COLO829 (cell line): Measurements from ENCODE around the gene TIGD4.
"Not testable (repeated sequence)": the region's sequence is repeated elsewhere in the genome, so short reads cannot be mapped to it uniquely, and the experiment has no call there.

Experiments
- DNase-seq: peaks from one replicate; pipeline ENCODE4 v3.0.0; 2012; ENCODE audit warnings: low spot score

TIGD4 gene

DNA sequence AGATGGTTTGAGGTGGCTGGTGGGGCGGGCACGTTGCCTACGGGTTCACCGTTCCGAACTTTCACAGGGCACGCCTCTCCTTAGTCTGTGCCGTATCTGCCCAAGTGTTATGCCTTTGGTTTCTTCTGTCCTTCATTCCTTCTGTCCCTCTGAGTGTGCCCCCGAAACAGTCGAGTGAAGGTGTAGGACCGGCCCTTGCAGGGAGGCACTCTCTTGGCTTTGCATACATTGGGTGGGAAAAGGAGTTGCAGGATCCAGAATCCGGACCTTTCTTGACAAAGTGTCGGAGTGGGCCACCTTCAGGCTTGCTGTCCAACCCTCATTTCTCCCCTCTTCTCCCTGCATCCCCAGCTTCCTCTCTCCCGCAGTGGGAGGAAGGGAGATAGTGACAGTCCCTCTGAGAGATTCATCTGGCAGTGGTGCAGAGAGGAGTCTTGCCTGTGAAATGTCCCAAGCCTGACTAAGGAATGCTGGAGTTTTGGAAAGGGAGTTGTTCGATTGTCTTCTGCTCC lies 793 bp upstream of the TIGD4 start:
- no peak for DNase-seq

DNA sequence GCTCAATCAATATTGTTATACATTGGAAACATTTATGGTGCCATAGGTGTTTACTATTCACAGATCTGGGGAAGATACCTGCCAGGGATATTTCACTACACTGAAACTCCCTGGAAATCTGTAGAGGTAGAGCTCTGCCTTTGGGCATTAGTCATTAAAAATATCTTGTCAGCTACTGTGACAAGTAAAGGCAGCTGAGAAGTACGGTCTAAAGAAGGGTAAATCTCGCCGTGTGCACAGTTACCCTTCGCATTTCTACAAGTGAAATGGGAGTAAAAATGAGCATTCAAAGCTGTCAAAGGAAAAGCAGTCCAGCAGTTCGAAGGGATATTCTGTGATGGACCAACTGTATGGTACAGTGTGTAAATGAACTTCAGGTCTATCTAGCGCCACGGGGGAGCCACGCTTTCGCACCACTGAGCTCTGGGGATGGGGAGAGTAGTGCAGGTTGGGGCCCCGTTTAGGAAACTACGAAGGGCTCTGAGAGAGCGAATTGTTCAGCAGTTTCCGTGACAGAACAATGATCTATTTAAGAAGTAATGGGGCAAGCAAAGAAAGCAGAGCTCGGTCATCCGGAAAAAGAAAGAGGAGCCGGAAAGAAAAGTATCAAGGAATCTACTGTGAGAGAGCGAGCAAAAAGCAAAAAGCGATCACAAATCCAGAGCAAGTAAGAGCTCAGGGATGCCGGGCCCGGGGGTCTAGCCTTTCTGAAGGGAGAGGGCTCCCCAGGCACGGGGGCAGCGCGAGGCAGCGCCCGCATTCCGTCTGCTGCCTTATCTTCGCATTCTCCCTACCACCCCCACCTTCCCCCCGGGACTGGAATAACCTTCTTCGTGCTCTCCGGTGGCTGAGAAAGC lies 646 bp downstream of the TIGD4 start:
- peak; percentile 51 for DNase-seq

DNA sequence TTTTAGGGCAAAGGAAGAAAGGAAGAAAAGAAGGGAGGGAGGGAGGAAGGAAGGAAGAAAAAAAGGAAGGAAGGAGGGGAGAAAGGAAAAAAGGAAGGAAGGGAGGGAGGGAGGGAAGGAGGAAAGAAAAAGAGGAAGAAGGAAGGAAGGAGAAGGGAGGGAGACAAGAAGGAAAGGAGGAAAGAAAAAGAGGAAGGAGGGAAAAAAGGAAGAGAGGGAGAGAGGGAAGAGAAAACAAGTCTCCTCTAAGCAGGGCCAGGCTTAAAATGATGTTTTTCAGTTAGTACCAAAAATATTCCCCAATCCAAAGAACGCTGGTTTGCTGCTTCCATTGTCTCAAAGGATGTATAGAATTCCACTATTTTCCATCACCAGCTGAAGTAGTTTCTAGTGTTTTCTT lies 2.0 kb downstream of the TIGD4 start:
- DNase-seq, result no peak

DNA sequence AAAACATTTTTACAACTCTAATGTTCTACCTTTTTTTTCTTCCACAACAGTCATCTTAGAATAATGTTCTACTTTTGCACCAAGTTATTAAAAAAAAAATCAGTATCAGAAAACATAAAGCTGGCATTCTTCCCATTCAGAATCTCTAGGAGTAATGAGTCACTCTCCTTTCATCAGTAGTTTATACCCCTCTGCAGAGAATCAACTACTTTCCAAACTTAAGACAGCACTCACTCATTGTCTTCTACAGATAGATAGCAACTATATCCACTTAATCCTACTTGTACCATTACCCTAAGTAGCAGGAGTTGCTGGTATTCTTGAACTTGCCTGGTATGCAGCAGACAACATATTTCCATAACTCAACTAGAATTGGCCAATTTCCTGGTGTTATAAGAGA lies 3.2 kb downstream of the TIGD4 start:
- peak; percentile 42 for DNase-seq

DNA sequence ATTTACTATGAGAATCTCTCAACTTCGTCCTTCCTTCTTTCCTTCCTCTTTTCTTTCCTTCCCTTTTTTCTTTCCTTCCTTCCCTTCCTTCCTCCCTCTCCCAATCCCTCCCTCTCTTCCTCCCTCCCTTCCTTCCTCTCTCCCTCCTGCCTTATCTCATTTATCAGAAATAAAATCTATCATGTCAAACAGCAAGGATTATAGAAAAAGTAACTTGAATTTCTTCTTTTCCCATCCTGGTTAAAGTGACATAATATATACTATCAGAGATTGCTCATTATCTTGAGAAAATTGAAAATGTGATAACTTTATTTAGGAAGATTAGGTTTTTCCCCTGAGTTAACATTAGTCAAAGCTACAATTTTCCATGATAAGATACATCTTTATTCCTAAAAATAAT lies 5.6 kb downstream of the TIGD4 start:
- DNase-seq, result no peak

DNA sequence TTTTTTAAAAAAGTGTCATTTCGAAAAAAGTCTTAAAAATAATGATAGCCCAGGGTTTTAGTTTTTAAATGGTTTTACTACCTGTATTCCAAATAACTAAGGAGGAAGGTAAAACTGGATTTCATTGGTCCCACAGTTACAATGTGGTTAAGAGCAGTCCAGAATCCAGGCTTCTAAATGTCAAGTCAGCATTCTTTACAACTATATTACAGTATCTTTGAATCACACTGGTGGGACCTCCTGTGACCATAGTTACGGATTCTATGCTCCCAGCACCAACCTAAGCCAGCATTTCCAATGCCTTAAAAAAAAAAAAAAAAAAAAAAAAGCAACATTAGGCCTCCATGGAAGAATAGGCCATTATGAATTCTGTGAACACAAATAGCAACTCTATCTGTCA lies 6.2 kb downstream of the TIGD4 start:
- DNase-seq, result no peak

DNA sequence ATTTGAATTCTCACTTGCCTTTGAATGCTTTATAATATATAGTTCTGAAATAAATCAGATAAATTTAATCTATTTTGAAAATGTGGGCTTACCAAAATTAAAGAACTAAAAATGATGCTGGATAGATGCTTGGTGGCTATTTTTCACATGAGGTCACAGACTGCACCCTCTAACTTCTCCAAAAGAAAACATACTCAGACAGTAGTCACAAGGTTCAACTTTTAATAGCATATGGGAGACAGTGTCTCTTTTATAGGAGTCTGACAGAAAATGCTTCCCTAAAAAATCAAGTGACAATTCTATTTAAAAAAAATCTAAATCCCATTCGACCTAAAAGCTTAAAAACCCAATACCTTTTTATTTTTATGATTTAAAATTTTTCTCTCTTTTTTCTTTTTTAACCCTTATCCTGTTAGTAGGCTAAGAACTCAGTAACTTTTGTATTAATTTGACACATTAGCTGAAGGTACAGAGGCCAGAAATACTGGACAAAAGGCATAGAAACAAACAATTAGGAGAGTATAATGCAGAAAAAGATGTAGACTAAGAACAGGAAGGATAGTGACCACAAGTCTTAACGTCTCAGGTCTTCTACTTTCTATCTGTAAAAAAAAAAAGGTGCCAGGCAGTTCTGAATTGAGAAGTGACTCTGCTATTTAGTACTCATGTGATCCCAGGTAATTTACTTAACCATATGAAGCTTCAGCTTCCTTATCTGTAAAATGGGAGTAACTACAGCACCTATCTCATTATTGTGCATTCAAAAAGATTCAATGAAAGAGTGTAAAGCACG lies 7.6 kb downstream of the TIGD4 start:
- DNase-seq, result no peak

DNA sequence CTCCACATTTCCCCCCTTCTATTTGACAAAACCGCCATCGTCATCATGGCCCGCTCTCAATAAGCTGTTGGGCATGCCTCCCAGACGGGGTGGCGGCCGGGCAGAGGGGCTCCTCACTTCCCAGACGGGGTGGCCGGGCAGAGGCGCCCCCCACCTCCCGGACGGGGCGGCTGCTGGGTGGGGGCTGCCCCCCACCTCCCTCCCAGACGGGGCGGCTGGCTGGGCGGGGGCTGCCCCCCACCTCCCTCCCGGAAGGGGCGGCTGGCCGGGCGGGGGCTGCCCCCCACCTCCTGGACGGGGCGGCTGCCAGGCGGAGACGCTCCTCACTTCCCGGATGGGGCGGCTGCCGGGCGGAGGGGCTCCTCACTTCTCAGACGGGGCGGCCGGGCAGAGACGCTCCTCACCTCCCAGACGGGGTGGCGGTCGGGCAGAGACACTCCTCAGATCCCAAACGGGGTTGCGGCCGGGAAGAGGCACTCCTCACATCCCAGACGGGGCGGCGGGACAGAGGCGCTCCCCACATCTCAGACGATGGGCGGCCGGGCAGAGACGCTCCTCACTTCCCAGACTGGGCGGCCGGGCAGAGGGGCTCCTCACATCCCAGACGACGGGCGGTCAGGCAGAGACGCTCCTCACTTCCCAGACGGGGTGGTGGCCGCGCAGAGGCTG lies 14.3 kb downstream of the TIGD4 start:
- not testable (repeated sequence) for DNase-seq

DNA sequence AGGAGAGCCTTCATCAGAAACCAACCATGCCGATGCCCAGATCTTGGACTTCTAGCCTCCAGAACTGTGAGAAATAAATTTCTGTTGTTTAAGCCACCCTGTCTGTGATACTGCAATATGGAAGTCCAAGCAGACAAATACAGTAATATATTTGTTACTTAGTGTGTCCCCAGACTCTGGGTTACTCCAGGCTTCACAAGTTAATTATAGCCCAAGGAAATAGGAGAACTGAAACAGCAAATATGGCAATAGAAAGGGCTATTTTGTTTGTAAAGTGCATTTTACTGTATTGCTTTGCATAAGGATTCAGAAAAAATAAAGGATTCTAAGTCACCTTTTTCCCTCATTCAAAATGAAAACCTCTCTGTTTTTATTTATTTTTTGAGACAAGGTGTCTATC lies 15.7 kb downstream of the TIGD4 start:
- no peak for DNase-seq

DNA sequence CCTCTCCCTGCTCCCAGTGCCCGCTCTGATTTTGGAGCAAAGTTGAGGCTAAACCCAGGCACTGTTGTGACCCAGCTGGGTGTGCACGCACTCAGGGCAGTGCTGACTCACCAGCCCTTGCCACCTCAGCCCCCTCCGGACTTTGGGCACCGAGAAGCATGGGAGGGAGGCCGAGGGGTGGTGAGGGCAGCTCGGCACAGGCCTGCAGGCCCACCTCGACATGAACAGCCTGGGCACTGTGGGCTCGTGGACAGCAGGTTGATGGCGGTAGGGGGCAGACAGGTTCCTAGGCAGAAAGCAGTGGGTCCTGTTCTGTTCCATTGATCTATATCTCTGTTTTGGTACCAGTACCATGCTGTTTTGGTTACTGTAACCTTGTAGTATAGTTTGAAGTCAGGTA lies 30.9 kb downstream of the TIGD4 start:
- no peak for DNase-seq

DNA sequence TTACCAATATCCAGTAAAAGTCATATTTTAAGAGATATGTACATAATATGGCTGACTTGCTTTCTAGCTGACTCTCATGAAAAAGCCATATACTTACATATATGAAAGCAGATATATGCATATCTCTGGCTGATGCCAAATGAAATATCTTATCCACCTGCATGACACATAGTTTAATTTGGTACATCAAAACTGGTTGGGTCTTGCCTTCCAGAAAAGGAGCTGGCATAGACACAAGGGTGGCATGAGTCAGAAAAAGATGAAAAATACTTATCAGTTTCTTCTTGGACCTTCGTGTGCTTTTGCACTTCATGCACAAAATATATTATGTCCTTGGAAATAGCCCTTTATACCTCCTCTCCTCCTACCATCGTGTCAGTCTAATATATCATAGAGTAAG lies 32.1 kb downstream of the TIGD4 start:
- DNase-seq, result no peak

DNA sequence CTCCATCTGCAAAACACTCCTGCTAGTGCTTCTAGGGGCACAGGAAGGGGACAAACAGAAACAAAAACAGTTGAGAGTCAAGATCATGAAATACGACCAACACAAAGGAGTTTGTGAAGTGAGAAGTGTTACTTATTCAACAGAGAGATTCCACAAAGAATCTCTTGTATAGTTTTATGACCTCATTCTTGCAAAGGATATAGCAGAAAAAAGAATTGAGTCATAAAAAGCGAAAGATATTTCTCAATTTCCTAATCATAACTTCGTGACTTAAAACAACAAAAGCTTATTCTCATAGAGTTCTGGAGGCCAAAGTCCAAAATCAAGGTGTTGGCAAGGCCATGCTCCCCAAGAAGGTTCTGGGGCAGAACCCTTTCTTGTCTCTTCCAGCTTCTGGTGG lies 40.7 kb downstream of the TIGD4 start:
- peak; percentile 53 for DNase-seq

DNA sequence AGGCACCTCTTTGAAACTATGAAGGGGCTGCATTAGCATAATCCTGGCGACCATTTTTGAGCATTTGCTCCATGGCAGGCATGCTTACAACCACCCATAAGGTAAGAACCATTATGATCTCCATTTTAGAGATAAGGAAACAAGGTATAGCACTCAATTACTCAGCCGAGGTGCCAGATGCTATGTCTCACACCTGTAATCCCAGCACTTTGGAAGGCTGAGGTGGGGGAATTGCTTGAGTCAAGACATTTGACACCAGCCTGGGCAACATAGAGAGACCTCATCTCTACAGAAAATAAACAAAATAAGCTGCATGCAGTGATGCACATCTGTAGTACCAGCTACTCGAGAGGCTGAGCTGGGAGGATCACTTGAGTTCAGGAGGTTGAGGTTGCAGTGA lies 43.6 kb downstream of the TIGD4 start:
- DNase-seq, result no peak

DNA sequence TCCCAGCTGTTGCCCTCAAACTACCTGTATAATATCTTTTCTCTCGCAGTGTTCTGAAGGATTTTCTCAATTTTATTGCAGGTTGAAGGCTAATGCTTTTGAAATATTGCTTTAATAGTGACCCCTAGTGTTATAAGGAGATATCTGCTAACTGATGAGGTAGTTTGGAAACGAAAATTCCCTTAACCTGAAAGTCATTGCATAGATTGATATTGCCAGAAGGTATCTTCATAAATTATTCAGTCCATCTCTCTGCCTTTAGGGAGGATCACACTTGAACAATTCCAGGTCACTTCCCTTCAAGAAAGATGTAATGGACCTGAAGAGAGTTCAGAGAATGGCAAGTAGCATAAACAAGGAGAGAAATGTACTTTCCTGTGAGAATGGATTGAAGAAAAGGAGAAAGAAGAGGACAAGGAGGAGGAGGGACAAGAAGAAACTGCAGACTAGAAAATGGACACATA lies 44.1 kb downstream of the TIGD4 start:
- peak; percentile 59 for DNase-seq

DNA sequence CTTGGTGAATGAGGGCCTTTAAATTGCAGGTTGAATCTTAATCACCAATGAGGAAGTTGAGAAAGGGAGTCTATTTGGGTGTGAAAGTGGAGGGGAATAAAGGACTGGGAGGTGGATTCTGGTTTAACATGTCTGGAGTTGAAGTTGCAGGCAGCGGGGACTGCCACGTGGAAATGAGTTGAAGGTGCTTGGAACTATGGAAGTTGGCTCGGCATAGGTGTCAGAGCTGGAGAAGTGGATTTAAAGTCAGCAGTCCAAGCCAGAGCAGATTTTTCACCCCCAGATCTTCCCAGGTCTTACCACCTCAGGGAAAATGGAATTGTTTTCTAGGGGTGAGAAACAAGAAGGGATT lies 44.9 kb downstream of the TIGD4 start:
- no peak for DNase-seq

DNA sequence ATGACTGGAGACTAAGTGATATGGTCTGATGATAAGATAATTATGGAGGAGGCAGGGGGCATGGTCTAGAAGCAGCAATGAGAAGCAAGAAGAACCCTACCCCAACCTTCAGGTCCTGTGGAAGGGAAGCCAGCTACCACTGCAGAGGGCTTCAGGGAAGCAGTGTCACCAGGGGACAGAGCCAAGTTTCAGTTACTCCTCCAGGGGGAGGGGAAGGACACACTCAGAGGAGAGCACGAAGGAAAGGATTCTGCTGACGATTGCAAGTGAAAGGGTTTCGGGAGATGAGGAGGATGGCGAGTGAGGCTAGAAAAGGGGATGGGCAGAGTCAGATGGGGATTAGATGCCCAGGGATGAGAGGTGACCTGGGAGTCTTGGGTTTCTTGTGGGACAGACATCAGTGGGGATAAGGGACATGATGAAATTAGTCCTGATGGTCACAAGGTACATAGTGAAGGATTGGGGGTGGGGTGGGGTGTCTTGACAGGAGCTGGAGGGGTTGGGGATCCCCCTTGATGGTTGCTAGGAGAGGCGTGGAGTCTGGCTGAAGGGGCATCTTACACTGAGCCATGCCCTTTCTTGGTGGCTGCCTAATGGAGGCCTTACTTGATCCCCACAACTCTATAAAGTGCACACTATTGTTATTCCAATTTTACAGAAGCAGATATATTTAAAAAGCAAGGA lies 45.4 kb downstream of the TIGD4 start:
- DNase-seq, result no peak

DNA sequence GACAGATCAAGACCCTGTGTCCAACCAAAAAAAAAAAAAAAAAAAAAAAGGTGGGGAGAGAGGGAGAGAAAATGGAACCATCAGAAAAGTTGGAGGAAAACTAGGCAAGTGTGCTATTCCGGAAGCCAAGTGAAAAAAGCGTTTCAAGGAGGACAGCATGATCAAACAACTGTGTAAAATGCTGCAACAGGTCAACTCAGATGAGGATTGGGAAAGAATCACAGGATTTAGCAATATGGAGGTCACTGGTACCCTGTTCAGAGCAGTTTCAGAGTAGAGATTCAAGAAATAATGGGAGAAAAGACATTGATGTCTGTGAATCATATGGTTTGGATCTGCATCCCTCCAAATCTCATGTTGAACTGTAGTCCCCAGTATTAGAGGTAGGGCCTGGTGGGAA lies 47.5 kb downstream of the TIGD4 start:
- DNase-seq, result no peak

DNA sequence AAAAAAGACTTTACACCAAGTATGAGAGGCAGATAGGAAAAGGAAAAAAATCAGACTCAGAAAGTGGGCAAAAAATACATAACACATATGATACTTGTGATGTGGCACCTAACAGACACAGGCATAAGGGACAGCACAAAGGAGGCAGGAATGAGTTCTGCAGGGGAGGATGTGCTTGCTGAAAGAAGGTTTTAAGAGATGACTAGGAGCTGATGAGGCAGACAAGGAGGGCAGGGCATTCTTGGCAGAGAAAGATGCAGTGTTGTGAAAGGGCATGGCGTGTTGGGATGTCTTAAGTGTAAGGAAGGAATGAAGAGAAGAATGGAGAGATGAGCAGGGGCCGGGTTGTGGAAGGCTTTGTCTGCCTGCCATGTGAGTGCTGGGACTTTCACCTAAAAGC lies 50.1 kb downstream of the TIGD4 start:
- no peak for DNase-seq

DNA sequence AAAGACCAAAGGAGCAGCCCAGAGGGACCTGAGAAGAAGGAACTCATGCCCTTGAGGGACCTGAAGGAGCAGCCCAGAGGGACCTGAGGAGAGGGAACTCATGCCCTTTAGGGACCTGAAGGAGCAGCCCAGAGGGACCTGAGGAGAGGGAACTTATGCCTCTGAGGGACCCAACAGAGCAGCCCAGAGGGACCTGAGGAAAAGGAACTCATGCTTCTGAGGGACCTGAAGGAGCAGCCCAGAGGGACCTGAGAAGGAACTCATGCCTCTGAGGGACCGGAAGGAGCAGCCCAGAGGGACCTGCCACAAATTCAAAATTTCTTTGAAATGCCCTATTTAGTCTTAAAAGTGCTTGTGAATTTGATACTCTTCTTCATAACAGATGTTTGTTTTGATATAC lies 51.2 kb downstream of the TIGD4 start:
- no peak for DNase-seq

DNA sequence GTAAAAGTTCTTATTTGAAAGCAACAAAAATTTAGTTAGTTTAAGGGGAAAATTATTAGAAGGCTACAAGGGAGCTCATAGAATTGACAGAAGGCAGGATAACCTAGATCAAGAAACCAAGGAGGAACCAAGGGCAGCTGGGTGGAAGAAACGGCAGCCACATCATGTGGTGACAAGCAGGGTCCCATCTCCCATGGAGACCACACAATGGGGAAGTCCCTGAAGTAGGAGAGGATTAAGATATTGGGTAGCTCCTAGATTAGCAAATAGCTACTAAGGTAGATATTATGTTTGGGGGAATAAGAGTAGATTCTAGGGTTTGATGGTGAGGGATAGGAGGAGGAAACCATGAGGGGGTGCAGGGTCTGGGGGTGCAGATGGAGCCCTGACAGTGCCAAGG lies 51.7 kb downstream of the TIGD4 start:
- no peak for DNase-seq

DNA sequence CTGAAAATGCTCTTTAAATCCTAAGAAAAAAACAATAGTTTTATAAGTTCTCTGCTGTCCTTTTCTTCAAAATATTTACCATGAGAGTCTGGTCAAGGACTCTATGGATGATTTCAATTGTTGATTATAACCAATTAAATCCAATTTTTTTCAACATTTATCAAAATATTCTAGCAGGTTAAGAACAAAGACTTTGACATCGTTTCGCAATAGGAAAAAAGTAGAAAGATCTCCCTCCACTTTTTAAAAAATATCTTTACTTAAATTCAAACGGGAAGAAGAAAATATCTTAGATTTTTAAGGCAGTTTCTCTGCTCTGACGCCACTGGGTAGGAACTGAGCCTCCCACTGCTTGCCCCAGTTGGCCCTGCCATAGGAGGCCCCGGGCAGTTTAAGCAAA lies 55.0 kb downstream of the TIGD4 start:
- no peak for DNase-seq

DNA sequence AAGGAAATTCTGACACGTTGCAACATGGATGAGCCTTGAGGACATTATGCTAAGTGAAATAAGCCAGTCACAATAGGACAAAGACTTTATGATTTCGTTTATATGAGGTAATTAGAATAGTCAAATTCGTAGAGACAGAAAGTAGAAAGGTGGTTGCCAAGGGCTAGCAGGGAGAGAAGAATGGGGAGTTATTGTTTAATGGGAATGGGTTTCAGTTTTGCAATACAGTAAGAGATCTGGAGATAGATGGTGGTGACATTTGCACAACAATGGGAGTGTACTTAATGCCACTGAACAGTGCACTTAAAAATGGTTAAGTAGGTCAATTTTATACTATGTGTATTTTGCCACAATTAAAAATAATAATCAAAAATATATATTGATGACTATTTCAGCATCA lies 56.3 kb downstream of the TIGD4 start:
- DNase-seq, result no peak
